GM12878 (cell line): Measurements from ENCODE around the gene CCDC80. TPM values are rescaled to one million over a fixed set of nuclear protein-coding genes. Genes with fewer than 3 reads are reported as not detected.

ENCODE experiments used
- CREM ChIP-seq: IDR thresholded peaks from 2 replicates; pipeline ENCODE4 v1.6.1; 2014; ENCODE audit warnings: antibody characterized with exemption, low read depth
- EP300 ChIP-seq, 2 experiments: fragments of 150-350 bp in 1 of 2; IDR thresholded peaks; 2 replicates each; pipeline ENCODE4 v1.6.1; 2011 to 2012; ENCODE audit warnings: low read depth in 2 of 2, low read length in 2 of 2, borderline replicate concordance in 1 of 2, improper control_type of control experiment in 1 of 2, inconsistent platforms in 1 of 2; ENCODE audit not compliant: control insufficient read depth in 1 of 2
- GATAD2B ChIP-seq: fragments of 450-650 bp; conservative IDR thresholded peaks from 2 replicates; pipeline ENCODE4 v1.6.1; 2017; ENCODE audit warnings: low read depth, mild to moderate bottlenecking, moderate library complexity
- NR2C1 ChIP-seq: fragments of 450-650 bp; IDR thresholded peaks from 2 replicates; pipeline ENCODE4 v1.6.1; 2017; ENCODE audit warnings: antibody characterized with exemption, mild to moderate bottlenecking, moderate library complexity
- RCOR1 ChIP-seq: conservative IDR thresholded peaks from 2 replicates; pipeline ENCODE4 v1.6.1; 2012; ENCODE audit warnings: low read depth, low read length, improper control_type of control experiment
- SREBF2 ChIP-seq: IDR thresholded peaks from 2 replicates; pipeline ENCODE4 v1.6.1; 2012; ENCODE audit warnings: mild to moderate bottlenecking, low read length
- TCF3 ChIP-seq: IDR thresholded peaks from 2 replicates; pipeline ENCODE4 v1.6.1; 2012; ENCODE audit warnings: low read depth, mild to moderate bottlenecking, low read length, borderline replicate concordance; ENCODE audit not compliant: insufficient read depth
- TCF7 ChIP-seq: IDR thresholded peaks from 2 replicates; pipeline ENCODE4 v1.6.1; 2014; ENCODE audit warnings: antibody characterized with exemption, borderline replicate concordance
- ZNF384 ChIP-seq: IDR thresholded peaks from 2 replicates; pipeline ENCODE4 v1.6.1; 2012; ENCODE audit warnings: low read depth, mild to moderate bottlenecking, low read length, improper control_type of control experiment, borderline replicate concordance
- polyA plus RNA-seq, 11 experiments: library from polyadenylated mRNA; depleted of rRNA in 4 of 11; unstranded in 6 of 11; stranded (reverse) in 5 of 11; fragments of >200 nt; fragmentation: Nextera tagmentation in 4 of 11; fragmentation: Illumina TruSeq in 1 of 11; extraction: Ambion mirVana in 4 of 11; extraction: Trizol in 1 of 11; gene quantifications; 1 replicate in 1 of 11; 2 replicates in 10 of 11; pipeline versions ENCODE4 v1.2.1 to v1.2.3, GENCODE V29; 2011 to 2016; ENCODE audit warnings: inconsistent platforms in 2 of 11, missing spikeins in 2 of 11, low read depth in 1 of 11
- total RNA-seq, 4 experiments: library from RNA; depleted of rRNA in 3 of 4; stranded (reverse); fragments of >200 nt in 3 of 4; fragmentation: Illumina TruSeq in 1 of 4; extraction: Trizol in 1 of 4; gene quantifications; 2 replicates each; pipeline versions ENCODE4 v1.2.1 to v1.2.3, GENCODE V29; 2013 to 2021
- TF ChIP-seq, protein P1 (sequence below): IDR thresholded peaks from 2 replicates; pipeline ENCODE4 v1.6.1; 2012; ENCODE audit warnings: mild to moderate bottlenecking, low read depth, low read length
- TF ChIP-seq, protein P2 (sequence below): fragments of 450-650 bp; IDR thresholded peaks from 2 replicates; pipeline ENCODE4 v1.6.1; 2018; ENCODE audit warnings: mild to moderate bottlenecking, low read depth, moderate library complexity; ENCODE audit not compliant: partially characterized antibody
- TF ChIP-seq, protein P3 (sequence below): IDR thresholded peaks from 2 replicates; pipeline ENCODE4 v1.6.1; 2011; ENCODE audit warnings: low read depth, mild to moderate bottlenecking, low read length, moderate library complexity, borderline replicate concordance; ENCODE audit errors: extremely low read depth
- TF ChIP-seq, protein P4 (sequence below): IDR thresholded peaks from 2 replicates; pipeline ENCODE4 v1.6.1; 2012; ENCODE audit warnings: low read depth, low read length, improper control_type of control experiment
- TF ChIP-seq, protein P5 (sequence below): fragments of 450-650 bp; IDR thresholded peaks from 2 replicates; pipeline ENCODE4 v1.6.1; 2016; ENCODE audit warnings: mild to moderate bottlenecking, moderate library complexity, borderline replicate concordance

The CCDC80 gene
- total and polyA plus RNA-seq, 10 of the 15 experiments (the other 5 are each of a cell fraction or from before 2014, with no cell fraction given), result 0.01 to 0.59 (median 0.21) TPM; not detected in 5

DNA sequence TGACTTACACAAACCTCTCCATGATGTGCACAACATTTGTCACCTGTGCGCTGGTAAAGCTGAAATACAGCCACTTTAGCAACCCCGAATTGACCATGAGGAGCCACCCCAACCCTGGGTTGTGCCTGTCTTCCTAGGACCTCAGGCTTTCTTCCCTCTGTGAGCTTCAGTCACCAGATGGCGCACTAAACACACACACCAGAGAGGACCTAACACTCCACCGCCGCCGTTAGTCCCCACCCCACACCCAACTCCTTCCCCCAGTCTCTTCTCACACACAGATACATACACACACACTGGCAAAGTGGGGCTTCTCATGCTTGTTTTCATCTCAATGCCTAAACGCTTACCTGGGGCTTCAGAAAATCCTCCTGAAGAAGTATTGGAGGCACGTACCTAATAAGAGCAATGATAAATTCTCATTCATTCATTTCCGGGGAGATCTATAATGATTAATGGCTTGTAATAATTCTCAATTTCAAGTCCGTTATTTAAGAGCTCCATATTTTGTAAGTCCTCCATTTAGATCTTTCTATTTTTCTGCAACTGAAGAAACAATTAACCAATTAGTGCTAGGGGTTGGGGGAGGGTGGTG lies 2.1 kb upstream of the CCDC80 start (continued):
- TF ChIP-seq, protein P1, sequence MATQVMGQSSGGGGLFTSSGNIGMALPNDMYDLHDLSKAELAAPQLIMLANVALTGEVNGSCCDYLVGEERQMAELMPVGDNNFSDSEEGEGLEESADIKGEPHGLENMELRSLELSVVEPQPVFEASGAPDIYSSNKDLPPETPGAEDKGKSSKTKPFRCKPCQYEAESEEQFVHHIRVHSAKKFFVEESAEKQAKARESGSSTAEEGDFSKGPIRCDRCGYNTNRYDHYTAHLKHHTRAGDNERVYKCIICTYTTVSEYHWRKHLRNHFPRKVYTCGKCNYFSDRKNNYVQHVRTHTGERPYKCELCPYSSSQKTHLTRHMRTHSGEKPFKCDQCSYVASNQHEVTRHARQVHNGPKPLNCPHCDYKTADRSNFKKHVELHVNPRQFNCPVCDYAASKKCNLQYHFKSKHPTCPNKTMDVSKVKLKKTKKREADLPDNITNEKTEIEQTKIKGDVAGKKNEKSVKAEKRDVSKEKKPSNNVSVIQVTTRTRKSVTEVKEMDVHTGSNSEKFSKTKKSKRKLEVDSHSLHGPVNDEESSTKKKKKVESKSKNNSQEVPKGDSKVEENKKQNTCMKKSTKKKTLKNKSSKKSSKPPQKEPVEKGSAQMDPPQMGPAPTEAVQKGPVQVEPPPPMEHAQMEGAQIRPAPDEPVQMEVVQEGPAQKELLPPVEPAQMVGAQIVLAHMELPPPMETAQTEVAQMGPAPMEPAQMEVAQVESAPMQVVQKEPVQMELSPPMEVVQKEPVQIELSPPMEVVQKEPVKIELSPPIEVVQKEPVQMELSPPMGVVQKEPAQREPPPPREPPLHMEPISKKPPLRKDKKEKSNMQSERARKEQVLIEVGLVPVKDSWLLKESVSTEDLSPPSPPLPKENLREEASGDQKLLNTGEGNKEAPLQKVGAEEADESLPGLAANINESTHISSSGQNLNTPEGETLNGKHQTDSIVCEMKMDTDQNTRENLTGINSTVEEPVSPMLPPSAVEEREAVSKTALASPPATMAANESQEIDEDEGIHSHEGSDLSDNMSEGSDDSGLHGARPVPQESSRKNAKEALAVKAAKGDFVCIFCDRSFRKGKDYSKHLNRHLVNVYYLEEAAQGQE, result no peak
- TF ChIP-seq, protein P2, sequence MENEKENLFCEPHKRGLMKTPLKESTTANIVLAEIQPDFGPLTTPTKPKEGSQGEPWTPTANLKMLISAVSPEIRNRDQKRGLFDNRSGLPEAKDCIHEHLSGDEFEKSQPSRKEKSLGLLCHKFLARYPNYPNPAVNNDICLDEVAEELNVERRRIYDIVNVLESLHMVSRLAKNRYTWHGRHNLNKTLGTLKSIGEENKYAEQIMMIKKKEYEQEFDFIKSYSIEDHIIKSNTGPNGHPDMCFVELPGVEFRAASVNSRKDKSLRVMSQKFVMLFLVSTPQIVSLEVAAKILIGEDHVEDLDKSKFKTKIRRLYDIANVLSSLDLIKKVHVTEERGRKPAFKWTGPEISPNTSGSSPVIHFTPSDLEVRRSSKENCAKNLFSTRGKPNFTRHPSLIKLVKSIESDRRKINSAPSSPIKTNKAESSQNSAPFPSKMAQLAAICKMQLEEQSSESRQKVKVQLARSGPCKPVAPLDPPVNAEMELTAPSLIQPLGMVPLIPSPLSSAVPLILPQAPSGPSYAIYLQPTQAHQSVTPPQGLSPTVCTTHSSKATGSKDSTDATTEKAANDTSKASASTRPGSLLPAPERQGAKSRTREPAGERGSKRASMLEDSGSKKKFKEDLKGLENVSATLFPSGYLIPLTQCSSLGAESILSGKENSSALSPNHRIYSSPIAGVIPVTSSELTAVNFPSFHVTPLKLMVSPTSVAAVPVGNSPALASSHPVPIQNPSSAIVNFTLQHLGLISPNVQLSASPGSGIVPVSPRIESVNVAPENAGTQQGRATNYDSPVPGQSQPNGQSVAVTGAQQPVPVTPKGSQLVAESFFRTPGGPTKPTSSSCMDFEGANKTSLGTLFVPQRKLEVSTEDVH, result no peak
- TF ChIP-seq, protein P3, sequence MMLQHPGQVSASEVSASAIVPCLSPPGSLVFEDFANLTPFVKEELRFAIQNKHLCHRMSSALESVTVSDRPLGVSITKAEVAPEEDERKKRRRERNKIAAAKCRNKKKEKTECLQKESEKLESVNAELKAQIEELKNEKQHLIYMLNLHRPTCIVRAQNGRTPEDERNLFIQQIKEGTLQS, result no peak
- TF ChIP-seq, protein P4, sequence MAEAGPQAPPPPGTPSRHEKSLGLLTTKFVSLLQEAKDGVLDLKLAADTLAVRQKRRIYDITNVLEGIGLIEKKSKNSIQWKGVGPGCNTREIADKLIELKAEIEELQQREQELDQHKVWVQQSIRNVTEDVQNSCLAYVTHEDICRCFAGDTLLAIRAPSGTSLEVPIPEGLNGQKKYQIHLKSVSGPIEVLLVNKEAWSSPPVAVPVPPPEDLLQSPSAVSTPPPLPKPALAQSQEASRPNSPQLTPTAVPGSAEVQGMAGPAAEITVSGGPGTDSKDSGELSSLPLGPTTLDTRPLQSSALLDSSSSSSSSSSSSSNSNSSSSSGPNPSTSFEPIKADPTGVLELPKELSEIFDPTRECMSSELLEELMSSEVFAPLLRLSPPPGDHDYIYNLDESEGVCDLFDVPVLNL, result no peak
- TF ChIP-seq EP300 (IDR thresholded peaks at IDR 0.05; ENCODE audit: borderline replicate concordance in 1 of 2, control insufficient read depth in 1 of 2, low read depth in 2 of 2, low read length in 2 of 2) (no peak), TCF3 (no peak), ZNF384 (no peak), TCF7 (0 out of 2 replicates have a peak, but pooled peaks have one; percentile 24), GATAD2B (no peak), RCOR1 (no peak), SREBF2 (no peak), NR2C1 (no peak), CREM (no peak)
- TF ChIP-seq, protein P5, sequence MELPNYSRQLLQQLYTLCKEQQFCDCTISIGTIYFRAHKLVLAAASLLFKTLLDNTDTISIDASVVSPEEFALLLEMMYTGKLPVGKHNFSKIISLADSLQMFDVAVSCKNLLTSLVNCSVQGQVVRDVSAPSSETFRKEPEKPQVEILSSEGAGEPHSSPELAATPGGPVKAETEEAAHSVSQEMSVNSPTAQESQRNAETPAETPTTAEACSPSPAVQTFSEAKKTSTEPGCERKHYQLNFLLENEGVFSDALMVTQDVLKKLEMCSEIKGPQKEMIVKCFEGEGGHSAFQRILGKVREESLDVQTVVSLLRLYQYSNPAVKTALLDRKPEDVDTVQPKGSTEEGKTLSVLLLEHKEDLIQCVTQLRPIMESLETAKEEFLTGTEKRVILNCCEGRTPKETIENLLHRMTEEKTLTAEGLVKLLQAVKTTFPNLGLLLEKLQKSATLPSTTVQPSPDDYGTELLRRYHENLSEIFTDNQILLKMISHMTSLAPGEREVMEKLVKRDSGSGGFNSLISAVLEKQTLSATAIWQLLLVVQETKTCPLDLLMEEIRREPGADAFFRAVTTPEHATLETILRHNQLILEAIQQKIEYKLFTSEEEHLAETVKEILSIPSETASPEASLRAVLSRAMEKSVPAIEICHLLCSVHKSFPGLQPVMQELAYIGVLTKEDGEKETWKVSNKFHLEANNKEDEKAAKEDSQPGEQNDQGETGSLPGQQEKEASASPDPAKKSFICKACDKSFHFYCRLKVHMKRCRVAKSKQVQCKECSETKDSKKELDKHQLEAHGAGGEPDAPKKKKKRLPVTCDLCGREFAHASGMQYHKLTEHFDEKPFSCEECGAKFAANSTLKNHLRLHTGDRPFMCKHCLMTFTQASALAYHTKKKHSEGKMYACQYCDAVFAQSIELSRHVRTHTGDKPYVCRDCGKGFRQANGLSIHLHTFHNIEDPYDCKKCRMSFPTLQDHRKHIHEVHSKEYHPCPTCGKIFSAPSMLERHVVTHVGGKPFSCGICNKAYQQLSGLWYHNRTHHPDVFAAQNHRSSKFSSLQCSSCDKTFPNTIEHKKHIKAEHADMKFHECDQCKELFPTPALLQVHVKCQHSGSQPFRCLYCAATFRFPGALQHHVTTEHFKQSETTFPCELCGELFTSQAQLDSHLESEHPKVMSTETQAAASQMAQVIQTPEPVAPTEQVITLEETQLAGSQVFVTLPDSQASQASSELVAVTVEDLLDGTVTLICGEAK, result no peak
- TF ChIP-seq, all 136 proteins: peak for 6
